CD14-positive monocyte (primary cell): ENCODE data around the gene LCE1C. TPM values are rescaled to one million over a fixed set of nuclear protein-coding genes. Genes with fewer than 3 reads are reported as not detected.

ENCODE experiments used
- DNase-seq, 3 donors: peaks; one replicate each; pipeline ENCODE4 v3.0.0-alpha.2; 2011 to 2022
- H2AFZ ChIP-seq: 2 replicates; pipeline ENCODE4 v1.6.0; 2012; ENCODE audit warnings: mild to moderate bottlenecking, low read depth, low read length, inconsistent platforms; ENCODE audit not compliant: insufficient read depth, poor library complexity, severe bottlenecking
- H3K27ac ChIP-seq, 2 donors: 1 replicate in 1 of 2; 2 replicates in 1 of 2; pipeline ENCODE4 v1.5.1; 2012 to 2013; ENCODE audit warnings: low read length in 2 of 2, control low read depth in 1 of 2, inconsistent platforms in 1 of 2, low read depth in 1 of 2, mild to moderate bottlenecking in 1 of 2
- H3K27me3 ChIP-seq, 2 donors: one replicate each; pipeline versions ENCODE4 v1.6.0 to v1.6.1; 2011 to 2013; ENCODE audit warnings: low read length in 2 of 2; ENCODE audit not compliant: control insufficient read depth in 2 of 2, insufficient read depth in 2 of 2
- H3K36me3 ChIP-seq, 2 donors: replicated peaks in 1 of 2; 1 replicate in 1 of 2; 2 replicates in 1 of 2; pipeline versions ENCODE4 v1.5.1 to v1.6.1; 2012 to 2013; ENCODE audit warnings: low read length in 2 of 2, control low read depth in 1 of 2, inconsistent platforms in 1 of 2, mild to moderate bottlenecking in 1 of 2; ENCODE audit not compliant: insufficient read depth in 2 of 2, control insufficient read depth in 1 of 2
- H3K4me1 ChIP-seq, 2 donors: 1 replicate in 1 of 2; 2 replicates in 1 of 2; pipeline versions ENCODE4 v1.5.1 to v1.6.1; 2012 to 2013; ENCODE audit warnings: low read length in 2 of 2, control low read depth in 1 of 2, inconsistent platforms in 1 of 2, mild to moderate bottlenecking in 1 of 2, moderate library complexity in 1 of 2; ENCODE audit not compliant: insufficient read depth in 2 of 2, control insufficient read depth in 1 of 2
- H3K4me2 ChIP-seq: replicated peaks from 2 replicates; pipeline ENCODE3; 2012; ENCODE audit warnings: low read length, moderate library complexity, mild to moderate bottlenecking; ENCODE audit not compliant: poor library complexity, severe bottlenecking; ENCODE audit errors: extremely low read depth
- H3K4me3 ChIP-seq, 3 experiments: fragments of 200-600 bp in 1 of 3; sonication (generic) in 1 of 3; replicated peaks in 1 of 3; 1 replicate in 2 of 3; 2 replicates in 1 of 3; pipeline ENCODE4 v1.5.1; 2011 to 2013; ENCODE audit warnings: low read length in 3 of 3, mild to moderate bottlenecking in 3 of 3, control low read depth in 2 of 3, low read depth in 2 of 3, inconsistent platforms in 1 of 3, moderate library complexity in 1 of 3
- H3K79me2 ChIP-seq: 2 replicates; pipeline ENCODE4 v1.6.0; 2012; ENCODE audit warnings: mild to moderate bottlenecking, control low read depth, inconsistent platforms, low read length, moderate library complexity; ENCODE audit not compliant: insufficient read depth
- H3K9ac ChIP-seq: 2 replicates; pipeline ENCODE4 v1.6.0; 2017; ENCODE audit warnings: low read length, mild to moderate bottlenecking; ENCODE audit not compliant: insufficient read depth, poor library complexity, severe bottlenecking
- H3K9me3 ChIP-seq, 2 donors: replicated peaks in 1 of 2; 1 replicate in 1 of 2; 2 replicates in 1 of 2; pipeline versions ENCODE4 v1.5.1 to v1.6.1; 2012 to 2013; ENCODE audit warnings: low read length in 2 of 2, control low read depth in 1 of 2; ENCODE audit not compliant: control insufficient read depth in 1 of 2, insufficient read depth in 1 of 2
- H4K20me1 ChIP-seq: 2 replicates; pipeline ENCODE4 v1.6.0; 2012; ENCODE audit warnings: mild to moderate bottlenecking, low read length, control low read depth, moderate library complexity; ENCODE audit not compliant: insufficient read depth
- H3K27ac Mint-ChIP-seq, 7 donors: one replicate each; pipeline ENCODE4 v1.8.0; 2020; ENCODE audit warnings: mild to moderate bottlenecking in 7 of 7, mixed read lengths in 7 of 7, moderate library complexity in 6 of 7, inconsistent platforms in 2 of 7
- H3K27me3 Mint-ChIP-seq, 3 donors: one replicate each; pipeline ENCODE4 v1.8.0; 2021 to 2022; ENCODE audit warnings: low read depth in 3 of 3, mild to moderate bottlenecking in 3 of 3, mixed read lengths in 3 of 3, moderate library complexity in 3 of 3, inconsistent platforms in 1 of 3
- H3K36me3 Mint-ChIP-seq, 2 donors: one replicate each; pipeline ENCODE4 v1.8.0; 2020; ENCODE audit warnings: mixed read lengths in 2 of 2, inconsistent platforms in 1 of 2, mild to moderate bottlenecking in 1 of 2
- H3K4me1 Mint-ChIP-seq: one replicate; pipeline ENCODE4 v1.8.0; 2020; ENCODE audit warnings: mild to moderate bottlenecking, mixed read lengths
- H3K4me3 Mint-ChIP-seq, 2 donors: one replicate each; pipeline ENCODE4 v1.8.0; 2020; ENCODE audit warnings: mild to moderate bottlenecking in 2 of 2, mixed read lengths in 2 of 2, moderate library complexity in 1 of 2
- H3K9me3 Mint-ChIP-seq, 7 donors: one replicate each; pipeline ENCODE4 v1.8.0; 2020 to 2022; ENCODE audit warnings: mixed read lengths in 7 of 7, mild to moderate bottlenecking in 6 of 7, moderate library complexity in 6 of 7, inconsistent platforms in 2 of 7
- CTCF ChIP-seq: fragments of 200-600 bp; IDR thresholded peaks from one replicate; pipeline ENCODE4 v1.8.0; 2022; ENCODE audit warnings: antibody characterized with exemption, mild to moderate bottlenecking
- WGBS: methylation state at CpG from one replicate; pipeline ENCODE4 v1.1.5; 2013; ENCODE audit warnings: missing lambda C conversion rate; ENCODE audit not compliant: insufficient coverage; 5-methylcytosine and 5-hydroxymethylcytosine counted together
- intact Hi-C, 2 donors: fragments of 100-400 bp; cut with micrococcal nuclease; formaldehyde crosslinking; loops; one replicate each; pipeline versions ENCODE4 v1.15.0 to v1.15.1; 2023
- polyA plus RNA-seq, 3 donors: library from polyadenylated mRNA; depleted of rRNA in 1 of 3; unstranded in 2 of 3; stranded (reverse) in 1 of 3; fragments of 300-500 nt in 2 of 3; fragments of >200 nt in 1 of 3; fragmentation: Illumina TruSeq in 2 of 3; gene quantifications; 1 replicate in 2 of 3; 2 replicates in 1 of 3; pipeline ENCODE4 v1.2.3, GENCODE V29; 2012 to 2021

LCE1C gene
- polyA plus RNA-seq, 3 donors, result not detected

GRCh38 chr1:152795686-152796085 lies 10.8 kb downstream of the LCE1C start:
- Histone ChIP-seq H3K4me3 (no peak overlapping the region), H3K4me1 (no peaks in the 10 kb centered on the region), H2AFZ (no peak overlapping the region), H3K36me3 (no peaks in the 10 kb centered on the region), H4K20me1 (no peaks in the 10 kb centered on the region), H3K9me3 (no peaks in the 10 kb centered on the region), H3K9ac (no peak overlapping the region), H3K27me3 (no peaks in the 10 kb centered on the region), H3K27ac (no peak overlapping the region), H3K4me2 (no peak overlapping the region), H3K79me2 (no peaks in the 10 kb centered on the region)
- Mint-ChIP-seq H3K9me3 (peaks cover 0 to 3% (median 0%) of the 10 kb centered on the region in 7 donors), H3K4me3 (no peak overlapping the region), H3K36me3 (no peaks in the 10 kb centered on the region), H3K27me3 (peaks cover 2 to 15% (median 4%) of the 10 kb centered on the region in 3 donors), H3K27ac (no peak overlapping the region), H3K4me1 (no peaks in the 10 kb centered on the region)
- no peak for DNase-seq
- 78% methylated on average over 4 of the region's 4 CpGs for WGBS
- intact Hi-C loops, result no loop called here
- no peak for TF ChIP-seq CTCF

- Histone ChIP-seq H3K79me2 (no peaks in the 10 kb centered on the region), H3K4me2 (no peak within 1 kb of the TSS), H3K4me1 (no peaks in the 10 kb centered on the region), H3K4me3 (no peak within 1 kb of the TSS), H4K20me1 (no peaks in the 10 kb centered on the region), H3K9ac (no peak within 1 kb of the TSS), H3K27ac (no peak within 1 kb of the TSS), H2AFZ (no peak within 1 kb of the TSS), H3K9me3 (no peaks in the 10 kb centered on the region), H3K36me3 (no peaks in the 10 kb centered on the region), H3K27me3 (peaks cover 2 to 12% of the 10 kb centered on the region in 2 donors)
- H3K36me3 Mint-ChIP-seq, result no peaks in the 10 kb centered on the region
- DNase-seq, result no peak
- H3K27me3 Mint-ChIP-seq, result peaks cover 11 to 30% (median 12%) of the 10 kb centered on the region in 3 donors
- TF ChIP-seq CTCF, result no peak
- intact Hi-C loops, result no loop called here
- WGBS, result 0% methylated on average over 1 of the region's 2 CpGs
- no peak within 1 kb of the TSS for H3K4me3 Mint-ChIP-seq
- H3K27ac Mint-ChIP-seq, result no peak within 1 kb of the TSS
- no peaks in the 10 kb centered on the region for H3K4me1 Mint-ChIP-seq
- H3K9me3 Mint-ChIP-seq, result peaks cover 0 to 2% (median 0%) of the 10 kb centered on the region in 7 donors
Measured at GRCh38 chr1:152786077-152786476, 20.4 kb downstream of the LCE1C start, which contains the start of gene LCE1E. LCE1E (plus strand) TSS chr1:152786257; CDS start chr1:152787300, 1,043 bp downstream.
